ENCODE measurements around the gene GRID2. TPM values are rescaled to one million over a fixed set of nuclear protein-coding genes. Genes with fewer than 3 reads are reported as not detected.
A peak's percentile ranks its signal among the peaks of the same experiment; 100 is the strongest.

The GRID2 gene
- total RNA-seq, 6 donors from 2014 or later, result 0.76 TPM; not detected in 5

DNA sequence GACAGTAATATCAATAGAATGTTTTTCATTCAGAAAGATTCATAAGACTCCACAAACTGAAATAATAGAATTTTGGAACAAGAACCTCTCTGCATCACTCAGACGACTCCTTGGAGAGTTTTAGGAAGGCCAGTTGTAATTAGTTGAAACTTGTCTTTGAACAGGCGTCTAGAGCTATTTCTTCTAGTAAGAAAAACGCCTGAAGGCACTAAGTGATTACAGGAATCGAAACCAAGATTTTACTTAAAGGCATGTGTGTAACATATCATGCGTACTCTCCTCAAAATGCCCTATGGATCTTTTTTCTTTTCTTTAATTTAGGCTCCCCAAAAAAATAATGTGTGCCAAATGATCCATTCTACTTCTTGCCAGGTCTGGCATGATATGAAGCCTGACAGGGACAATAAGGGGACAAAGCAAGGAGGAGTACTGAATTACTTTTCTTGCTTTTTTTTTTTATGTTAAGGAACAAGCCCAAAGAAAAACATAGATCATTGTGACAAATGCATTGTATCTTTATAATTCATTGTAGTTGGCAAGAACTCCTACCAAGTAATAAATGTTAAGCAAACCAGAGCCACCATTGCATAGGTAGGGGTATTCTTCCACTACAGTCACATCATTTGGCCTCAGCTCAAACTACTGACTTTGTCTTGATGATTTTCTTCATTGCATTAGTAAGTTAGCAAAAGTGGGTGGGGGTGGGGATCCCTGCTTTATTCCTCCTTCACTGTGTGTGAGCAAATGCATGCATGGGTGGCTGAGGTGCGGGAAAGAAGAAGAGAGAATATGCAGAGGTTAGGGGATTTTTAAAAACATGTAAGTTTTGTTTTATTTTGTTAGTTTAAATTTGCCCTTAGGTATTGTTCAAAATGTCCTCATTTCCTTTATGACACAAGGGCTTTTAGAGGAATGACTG lies 1444.9 kb downstream of the GRID2 start:
- TF ChIP-seq POLR2A (IDR thresholded peaks at IDR 0.05) (no peak), POLR2AphosphoS5 (IDR thresholded peaks at IDR 0.05) (no peak), CTCF (IDR thresholded peaks at IDR 0.05) (no peak), EP300 (IDR thresholded peaks at IDR 0.05) (no peak)
- 75 to 85% methylated on average over 6 of the region's 6 CpGs for WGBS, 2 donors
- Histone ChIP-seq H3K27me3 (no peaks in the 10 kb centered on the region), H3K9me3 (no peaks in the 10 kb centered on the region), H3K36me3 (no peaks in the 10 kb centered on the region), H3K27ac (no peak overlapping the region), H3K4me1 (peaks cover 0 to 3% (median 0%) of the 10 kb centered on the region in 4 donors), H3K4me3 (no peak overlapping the region)
- DNase-seq (no peak), ATAC-seq (ENCODE audit: low FRiP score in 2 of 2) (no peak)

DNA sequence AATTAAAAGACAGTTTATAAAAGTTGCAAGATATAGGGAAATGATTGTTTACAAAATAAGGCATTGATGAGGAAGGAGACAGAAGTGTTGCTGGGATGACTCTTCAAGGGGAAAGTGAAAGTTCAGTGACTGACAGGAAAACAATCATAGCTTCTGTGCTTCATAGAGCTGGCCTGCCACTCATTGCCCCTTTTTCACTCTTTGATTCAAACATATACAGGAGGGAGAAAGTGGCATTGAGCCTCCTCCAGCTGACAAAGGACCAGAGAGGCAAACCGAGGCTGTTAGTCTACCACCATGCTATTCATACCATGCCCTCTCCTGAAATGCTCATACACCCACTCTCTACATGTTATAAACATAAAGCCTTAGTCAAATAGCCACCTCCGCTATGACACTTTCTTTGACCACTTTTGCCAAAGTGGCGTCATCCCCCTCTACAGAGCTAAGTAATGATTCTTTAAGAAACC lies 1445.6 kb downstream of the GRID2 start:
- no peak for DNase-seq
- Histone ChIP-seq H3K9me3 (no peaks in the 10 kb centered on the region), H3K4me3 (no peak overlapping the region), H3K27ac (no peak overlapping the region), H3K27me3 (no peaks in the 10 kb centered on the region), H3K36me3 (no peaks in the 10 kb centered on the region), H3K4me1 (peaks cover 0 to 3% (median 0%) of the 10 kb centered on the region in 4 donors)
- ATAC-seq (ENCODE audit: low FRiP score in 2 of 2), result no peak
- TF ChIP-seq EP300 (IDR thresholded peaks at IDR 0.05) (no peak), POLR2A (IDR thresholded peaks at IDR 0.05) (no peak), CTCF (IDR thresholded peaks at IDR 0.05) (no peak), POLR2AphosphoS5 (IDR thresholded peaks at IDR 0.05) (no peak)
- WGBS, 2 donors, result 71 to 72% methylated on average over 3 of the region's 3 CpGs

DNA sequence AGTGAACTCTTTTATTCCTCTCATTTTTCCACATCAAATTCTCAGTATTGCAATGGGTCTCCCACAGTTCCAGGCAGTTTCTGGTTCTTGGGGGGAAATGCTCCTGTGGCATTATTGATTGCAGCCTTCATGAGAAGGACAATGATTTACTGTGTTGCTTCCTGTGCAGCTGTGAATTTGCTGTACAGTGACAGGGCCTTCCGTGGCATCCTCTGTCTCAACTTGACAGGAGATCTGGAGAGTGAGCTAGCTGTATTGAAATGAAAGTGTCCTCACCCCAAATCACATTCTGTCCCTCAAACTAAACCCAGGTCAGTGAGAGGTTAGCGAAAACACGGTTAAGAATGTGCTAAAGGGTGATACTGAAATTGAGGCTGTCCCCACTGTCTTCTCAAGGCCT lies 1447.6 kb downstream of the GRID2 start:
- TF ChIP-seq POLR2A (IDR thresholded peaks at IDR 0.05) (no peak), EP300 (IDR thresholded peaks at IDR 0.05) (no peak), CTCF (IDR thresholded peaks at IDR 0.05) (no peak), POLR2AphosphoS5 (IDR thresholded peaks at IDR 0.05) (no peak)
- no peak for DNase-seq
- H3K27me3 ChIP-seq, result no peaks in the 10 kb centered on the region
- no peak for ATAC-seq (ENCODE audit: low FRiP score in 2 of 2)
- no peaks in the 10 kb centered on the region for H3K36me3 ChIP-seq
- peaks cover 0 to 3% (median 0%) of the 10 kb centered on the region in 4 donors for H3K4me1 ChIP-seq
- WGBS, 2 donors, result 55 to 67% methylated on average over 3 of the region's 3 CpGs
- H3K4me3 ChIP-seq, result no peak overlapping the region
- H3K27ac ChIP-seq, result no peak overlapping the region
- H3K9me3 ChIP-seq, result no peaks in the 10 kb centered on the region

GRCh38 chr4:93756101-93756500 lies 1452.3 kb downstream of the GRID2 start:
- no peak for ATAC-seq (ENCODE audit: low FRiP score in 2 of 2)
- Histone ChIP-seq H3K9me3 (no peaks in the 10 kb centered on the region), H3K36me3 (no peaks in the 10 kb centered on the region), H3K4me3 (no peak overlapping the region), H3K27ac (no peak overlapping the region), H3K4me1 (no peaks in the 10 kb centered on the region), H3K27me3 (no peaks in the 10 kb centered on the region)
- DNase-seq, result no peak
- WGBS, 2 donors, result 87 to 90% methylated on average over 2 of the region's 2 CpGs
- TF ChIP-seq POLR2AphosphoS5 (IDR thresholded peaks at IDR 0.05) (no peak), CTCF (IDR thresholded peaks at IDR 0.05) (no peak), POLR2A (IDR thresholded peaks at IDR 0.05) (no peak), EP300 (IDR thresholded peaks at IDR 0.05) (peak in 1 of 4 donors; percentile 14)

Measured in upper lobe of left lung (tissue), 6 donors.